T-helper 1 cell treated with Interleukin-12 subunit alpha and Interleukin-12 subunit beta and Interleukin-4 antibody, amounts not matched to agents 30 μg/mL and 1 μg/mL, for 36 hours (primary cell): Measurements from ENCODE around the gene MRPL14.
"Not testable (repeated sequence)": the region's sequence is repeated elsewhere in the genome, so short reads cannot be mapped to it uniquely, and the experiment has no call there.

ENCODE experiments used
- H3K27ac Mint-ChIP-seq: one replicate; pipeline ENCODE4 v1.8.0; 2021; ENCODE audit warnings: mild to moderate bottlenecking, mixed read lengths
- H3K27me3 Mint-ChIP-seq: one replicate; pipeline ENCODE4 v1.8.0; 2021; ENCODE audit warnings: low read depth, mixed read lengths
- H3K36me3 Mint-ChIP-seq: one replicate; pipeline ENCODE4 v1.8.0; 2021; ENCODE audit warnings: low read depth, mixed read lengths
- H3K4me1 Mint-ChIP-seq: one replicate; pipeline ENCODE4 v1.8.0; 2021; ENCODE audit warnings: low read depth, mixed read lengths
- H3K4me3 Mint-ChIP-seq: one replicate; pipeline ENCODE4 v1.8.0; 2021; ENCODE audit warnings: mild to moderate bottlenecking, moderate library complexity, mixed read lengths
- H3K9me3 Mint-ChIP-seq: one replicate; pipeline ENCODE4 v1.8.0; 2021; ENCODE audit warnings: mixed read lengths

MRPL14 gene

GRCh38 chr6:44091981-44092884 lies 35.0 kb downstream of the MRPL14 start:
- no peaks in the 10 kb centered on the region for H3K9me3 Mint-ChIP-seq
- no peaks in the 10 kb centered on the region for H3K27me3 Mint-ChIP-seq
- no peak overlapping the region for H3K27ac Mint-ChIP-seq
- peaks cover 3% of the 10 kb centered on the region for H3K36me3 Mint-ChIP-seq
- H3K4me1 Mint-ChIP-seq: no peaks in the 10 kb centered on the region
- no peak overlapping the region for H3K4me3 Mint-ChIP-seq

- not testable (repeated sequence) for H3K4me3 Mint-ChIP-seq, H3K36me3 Mint-ChIP-seq, H3K9me3 Mint-ChIP-seq, H3K27ac Mint-ChIP-seq, H3K4me1 Mint-ChIP-seq, H3K27me3 Mint-ChIP-seq
These were observed 35.9 kb downstream of the MRPL14 start for GRCh38 chr6:44091356-44091755.

GRCh38 chr6:44090465-44090864 lies 36.8 kb downstream of the MRPL14 start:
- H3K27ac Mint-ChIP-seq: no peak overlapping the region
- no peaks in the 10 kb centered on the region for H3K4me1 Mint-ChIP-seq
- H3K9me3 Mint-ChIP-seq: no peaks in the 10 kb centered on the region
- no peak overlapping the region for H3K4me3 Mint-ChIP-seq
- peaks cover 3% of the 10 kb centered on the region for H3K36me3 Mint-ChIP-seq
- H3K27me3 Mint-ChIP-seq: no peaks in the 10 kb centered on the region

- Mint-ChIP-seq H3K36me3 (no peaks in the 10 kb centered on the region), H3K4me1 (no peaks in the 10 kb centered on the region), H3K9me3 (no peaks in the 10 kb centered on the region), H3K4me3 (no peak overlapping the region), H3K27ac (no peak overlapping the region), H3K27me3 (no peaks in the 10 kb centered on the region)
These were observed 38.2 kb downstream of the MRPL14 start for GRCh38 chr6:44088827-44089590.

GRCh38 chr6:44087623-44088022 lies 39.6 kb downstream of the MRPL14 start:
- no peaks in the 10 kb centered on the region for H3K27me3 Mint-ChIP-seq
- H3K27ac Mint-ChIP-seq: no peak overlapping the region
- H3K4me3 Mint-ChIP-seq: no peak overlapping the region
- H3K4me1 Mint-ChIP-seq: no peaks in the 10 kb centered on the region
- no peaks in the 10 kb centered on the region for H3K36me3 Mint-ChIP-seq
- H3K9me3 Mint-ChIP-seq: no peaks in the 10 kb centered on the region

- Mint-ChIP-seq H3K9me3 (no peaks in the 10 kb centered on the region), H3K4me1 (no peaks in the 10 kb centered on the region), H3K36me3 (no peaks in the 10 kb centered on the region), H3K27ac (no peak overlapping the region), H3K27me3 (no peaks in the 10 kb centered on the region), H3K4me3 (no peak overlapping the region)
These were observed 40.2 kb downstream of the MRPL14 start for GRCh38 chr6:44086931-44087574.

GRCh38 chr6:44085219-44085618 lies 42.0 kb downstream of the MRPL14 start:
- peaks cover 4% of the 10 kb centered on the region for H3K4me1 Mint-ChIP-seq
- no peaks in the 10 kb centered on the region for H3K9me3 Mint-ChIP-seq
- no peaks in the 10 kb centered on the region for H3K27me3 Mint-ChIP-seq
- H3K4me3 Mint-ChIP-seq: no peak overlapping the region
- no peaks in the 10 kb centered on the region for H3K36me3 Mint-ChIP-seq
- no peak overlapping the region for H3K27ac Mint-ChIP-seq

- Mint-ChIP-seq H3K9me3 (no peaks in the 10 kb centered on the region), H3K4me3 (no peak overlapping the region), H3K27me3 (no peaks in the 10 kb centered on the region), H3K36me3 (no peaks in the 10 kb centered on the region), H3K4me1 (peaks cover 7% of the 10 kb centered on the region), H3K27ac (no peak overlapping the region)
These were observed 42.8 kb downstream of the MRPL14 start for GRCh38 chr6:44084231-44085014.

- no peaks in the 10 kb centered on the region for H3K36me3 Mint-ChIP-seq
- H3K9me3 Mint-ChIP-seq: no peaks in the 10 kb centered on the region
- H3K27me3 Mint-ChIP-seq: peaks cover 4% of the 10 kb centered on the region
- H3K4me1 Mint-ChIP-seq: peaks cover 13% of the 10 kb centered on the region
- H3K4me3 Mint-ChIP-seq: no peak overlapping the region
- H3K27ac Mint-ChIP-seq: no peak overlapping the region
These were observed 44.4 kb downstream of the MRPL14 start for GRCh38 chr6:44082872-44083321.

GRCh38 chr6:44081753-44082152 lies 45.5 kb downstream of the MRPL14 start:
- Mint-ChIP-seq H3K9me3 (no peaks in the 10 kb centered on the region), H3K36me3 (no peaks in the 10 kb centered on the region), H3K4me3 (no peak overlapping the region), H3K27ac (no peak overlapping the region), H3K4me1 (peaks cover 13% of the 10 kb centered on the region), H3K27me3 (peaks cover 6% of the 10 kb centered on the region)

GRCh38 chr6:44080561-44081521 lies 46.4 kb downstream of the MRPL14 start:
- Mint-ChIP-seq H3K9me3 (no peaks in the 10 kb centered on the region), H3K27me3 (peaks cover 6% of the 10 kb centered on the region), H3K36me3 (no peaks in the 10 kb centered on the region), H3K4me1 (peaks cover 13% of the 10 kb centered on the region), H3K27ac (peak overlapping the region; percentile 82), H3K4me3 (no peak overlapping the region)

GRCh38 chr6:44079672-44080071 lies 47.6 kb downstream of the MRPL14 start:
- Mint-ChIP-seq H3K27me3 (peaks cover 6% of the 10 kb centered on the region), H3K27ac (no peak overlapping the region), H3K36me3 (no peaks in the 10 kb centered on the region), H3K9me3 (no peaks in the 10 kb centered on the region), H3K4me3 (no peak overlapping the region), H3K4me1 (peaks cover 14% of the 10 kb centered on the region)
